K562 (cell line): ENCODE results near the gene COX7A2. TPM values are rescaled to one million over a fixed set of nuclear protein-coding genes. Genes with fewer than 3 reads are reported as not detected.
A peak's percentile ranks its signal among the peaks of the same experiment; 100 is the strongest.

Experiments
- ATF6 ChIP-seq: sonication (generic); formaldehyde crosslinking; IDR thresholded peaks from 2 replicates; pipeline ENCODE4 v1.4.0; 2020; ENCODE audit warnings: mild to moderate bottlenecking, missing genetic modification reagents
- ATF7 ChIP-seq: fragments of 450-650 bp; IDR thresholded peaks from 2 replicates; pipeline ENCODE4 v1.7.1; 2014; ENCODE audit warnings: mild to moderate bottlenecking, moderate library complexity
- CTBP1 ChIP-seq: fragments of 450-650 bp; IDR thresholded peaks from 2 replicates; pipeline ENCODE4 v1.6.1; 2016; ENCODE audit warnings: borderline replicate concordance
- DEAF1 ChIP-seq: fragments of 450-650 bp; formaldehyde crosslinking; IDR thresholded peaks from 2 replicates; pipeline ENCODE4 v1.4.0; 2020; ENCODE audit warnings: mild to moderate bottlenecking, moderate library complexity
- EGR1 ChIP-seq: fragments of 450-650 bp; conservative IDR thresholded peaks from 2 replicates; pipeline ENCODE4 v1.6.1; 2017; ENCODE audit warnings: mild to moderate bottlenecking
- ELF1 ChIP-seq: fragments of 200-800 bp; sonication (Bioruptor generic); IDR thresholded peaks from 2 replicates; pipeline ENCODE4 v1.6.1; 2016; ENCODE audit warnings: missing genetic modification characterization, missing compliant biosample characterization
- JUND ChIP-seq, 2 experiments: IDR thresholded peaks; 2 replicates in 1 of 2; 3 replicates in 1 of 2; pipeline ENCODE4 v1.6.1; 2011; ENCODE audit warnings: borderline replicate concordance in 2 of 2, low read depth in 2 of 2, low read length in 2 of 2, improper control_type of control experiment in 1 of 2, missing biosample characterization in 1 of 2, missing genetic modification characterization in 1 of 2, missing genetic modification reagents in 1 of 2
- MNT ChIP-seq, 2 experiments: fragments of 450-650 bp; conservative IDR thresholded peaks; 2 replicates each; pipeline ENCODE4 v1.6.1; 2017; ENCODE audit warnings: mild to moderate bottlenecking in 2 of 2, moderate library complexity in 2 of 2
- NR0B1 ChIP-seq: fragments of 450-650 bp; IDR thresholded peaks from one replicate; pipeline ENCODE4 v1.6.1; 2018; ENCODE audit warnings: mild to moderate bottlenecking, moderate library complexity; ENCODE audit not compliant: partially characterized antibody
- PCBP1 ChIP-seq: fragments of 200-400 bp; formaldehyde crosslinking; IDR thresholded peaks from 2 replicates; pipeline ENCODE4 v1.6.1; 2018; ENCODE audit warnings: mild to moderate bottlenecking, low read depth, low read length; ENCODE audit not compliant: poor library complexity, severe bottlenecking
- PHF20 ChIP-seq: fragments of 450-650 bp; IDR thresholded peaks from 2 replicates; pipeline ENCODE4 v1.6.1; 2018; ENCODE audit not compliant: partially characterized antibody
- POLR2H ChIP-seq: IDR thresholded peaks from 2 replicates; pipeline ENCODE4 v1.6.1; 2016; ENCODE audit warnings: missing genetic modification characterization, low read depth, mild to moderate bottlenecking, control low read depth, missing compliant biosample characterization, moderate library complexity
- RBFOX2 ChIP-seq: fragments of 200-400 bp; formaldehyde crosslinking; IDR thresholded peaks from 2 replicates; pipeline ENCODE4 v1.6.1; 2017; ENCODE audit warnings: low read depth, mild to moderate bottlenecking, low read length, moderate library complexity
- SMAD4 ChIP-seq: fragments of 250-450 bp; sonication (Bioruptor Pico); conservative IDR thresholded peaks from 2 replicates; pipeline ENCODE4 v1.8.0; 2021; ENCODE audit warnings: inconsistent platforms, mild to moderate bottlenecking, moderate library complexity
- SMARCE1 ChIP-seq: fragments of 450-650 bp; IDR thresholded peaks from 2 replicates; pipeline ENCODE4 v1.7.1; 2016; ENCODE audit warnings: mild to moderate bottlenecking
- SUPT5H ChIP-seq: fragments of 450-650 bp; IDR thresholded peaks from 2 replicates; pipeline ENCODE4 v1.6.1; 2016
- TAF1 ChIP-seq: IDR thresholded peaks from 2 replicates; pipeline ENCODE4 v1.6.1; 2011; ENCODE audit warnings: mild to moderate bottlenecking, low read length, moderate library complexity; ENCODE audit not compliant: insufficient read depth, control insufficient read depth, severe bottlenecking; ENCODE audit errors: extremely low read depth
- TFAP4 ChIP-seq: sonication (generic); formaldehyde crosslinking; IDR thresholded peaks from 2 replicates; pipeline ENCODE4 v1.8.0; 2022; ENCODE audit warnings: missing genetic modification reagents, mild to moderate bottlenecking, moderate library complexity, borderline replicate concordance
- XRCC4 ChIP-seq: IDR thresholded peaks from one replicate; pipeline ENCODE4 v1.6.1; 2011; ENCODE audit not compliant: insufficient read depth, insufficient read length; ENCODE audit errors: extremely low read depth
- ZNF384 ChIP-seq: IDR thresholded peaks from 2 replicates; pipeline ENCODE4 v1.6.1; 2012; ENCODE audit warnings: low read depth, low read length, improper control_type of control experiment
- polyA plus RNA-seq, 8 experiments: library from polyadenylated mRNA; depleted of rRNA in 4 of 8; stranded (reverse) in 5 of 8; unstranded in 3 of 8; fragments of >200 nt; fragmentation: Nextera tagmentation in 2 of 8; fragmentation: Illumina TruSeq in 1 of 8; extraction: Ambion mirVana in 2 of 8; extraction: Trizol in 1 of 8; gene quantifications; 2 replicates each; pipeline versions ENCODE4 v1.2.1 to v1.2.3, GENCODE V29; 2011 to 2014; ENCODE audit warnings: inconsistent platforms in 1 of 8, missing spikeins in 1 of 8
- total RNA-seq, 7 experiments: library from RNA; depleted of rRNA in 6 of 7; stranded (reverse); fragments of >200 nt in 6 of 7; fragmentation: Illumina TruSeq in 2 of 7; extraction: Trizol in 2 of 7; gene quantifications; 2 replicates each; pipeline versions ENCODE4 v1.2.1 to v1.2.3, GENCODE V29; 2011 to 2021; ENCODE audit warnings: low replicate concordance in 1 of 7

COX7A2 gene
- total and polyA plus RNA-seq, 9 of the 15 experiments (the other 6 are each of a cell fraction or from before 2014, with no cell fraction given) = 234 to 2,216 (median 585) TPM

- TF ChIP-seq MNT (conservative IDR thresholded peaks at IDR 0.05) (peak; percentile 50 to 74), PHF20 (peak; percentile 85), CTBP1 (peak; percentile 88; the same call in 1 of the 2 replicates), SMAD4 (peak; percentile 40; the same call in 1 of the 2 replicates), DEAF1 (no peak), PCBP1 (peak; percentile 95), XRCC4 (no peak), TAF1 (peak; percentile 93), EGR1 (peak; percentile 27; the same call in 1 of the 2 replicates), ZNF384 (no peak), POLR2H (tag) (peak; percentile 80), NR0B1 (no peak), ATF6 (no peak; the same call in 1 of the 2 replicates), JUND (IDR thresholded peaks at IDR 0.05; ENCODE audit: borderline replicate concordance, low read depth, low read length) (peak; percentile 71), JUND (tag; IDR thresholded peaks at IDR 0.05; ENCODE audit: borderline replicate concordance, low read depth, low read length) (no peak; the same call in 2 of the 3 replicates), RBFOX2 (peak; percentile 92), SUPT5H (peak; percentile 85), ELF1 (tag) (peak; percentile 46), ATF7 (peak; percentile 80), TFAP4 (CRISPR knock-in tag) (peak; percentile 95), SMARCE1 (0 out of 2 replicates have a peak, but pooled peaks have one; percentile 13)
Observed at GRCh38 chr6:75284632-75285282, 41.2 kb upstream of the COX7A2 start, which contains the start of gene TMEM30A (continued).
